ENCODE measurements around the gene RGP1.

GRCh38 chr9:35723908-35724307 lies 25.2 kb upstream of the RGP1 start:
- no peak for TF ChIP-seq TCF4 (CRISPR knock-in tag; IDR thresholded peaks at IDR 0.05; ENCODE audit: borderline replicate concordance)
- no peak for TF ChIP-seq ZFP3 (CRISPR knock-in tag; IDR thresholded peaks at IDR 0.05)
- TF ChIP-seq RARB (CRISPR knock-in tag; IDR thresholded peaks at IDR 0.05) = no peak
- TF ChIP-seq ARNTL (CRISPR knock-in tag; IDR thresholded peaks at IDR 0.05; ENCODE audit: borderline replicate concordance, low read depth) = no peak
